Limb (tissue), 2 donors: ENCODE results near the gene CD2AP.
"Not testable (repeated sequence)": the region's sequence is repeated elsewhere in the genome, so short reads cannot be mapped to it uniquely, and the experiment has no call there.

Experiments used
- DNase-seq, 2 donors: peaks; one replicate each; pipeline ENCODE4 v3.0.0-alpha.2; 2016; ENCODE audit errors: extremely low spot score in 2 of 2

The CD2AP gene

DNA sequence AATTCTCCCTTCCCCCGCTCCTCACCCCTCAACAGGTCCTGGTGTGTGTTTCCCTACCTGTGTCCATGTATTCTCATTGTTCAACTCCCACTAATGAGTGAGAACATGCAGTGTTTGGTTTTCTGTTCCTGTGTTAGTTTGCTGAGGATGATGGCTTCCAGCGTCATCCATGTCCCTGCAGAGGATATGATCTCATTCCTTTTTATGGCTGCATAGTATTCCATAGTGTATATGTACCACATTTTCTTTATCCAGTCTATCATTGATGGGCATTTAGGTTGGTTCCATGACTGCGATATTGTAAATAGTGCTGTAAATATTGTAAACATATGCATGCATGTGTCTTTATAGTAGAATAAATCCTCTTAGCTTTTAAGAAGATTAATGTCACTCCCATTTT is 89.0 kb downstream of the CD2AP start:
- not testable (repeated sequence) for DNase-seq

DNA sequence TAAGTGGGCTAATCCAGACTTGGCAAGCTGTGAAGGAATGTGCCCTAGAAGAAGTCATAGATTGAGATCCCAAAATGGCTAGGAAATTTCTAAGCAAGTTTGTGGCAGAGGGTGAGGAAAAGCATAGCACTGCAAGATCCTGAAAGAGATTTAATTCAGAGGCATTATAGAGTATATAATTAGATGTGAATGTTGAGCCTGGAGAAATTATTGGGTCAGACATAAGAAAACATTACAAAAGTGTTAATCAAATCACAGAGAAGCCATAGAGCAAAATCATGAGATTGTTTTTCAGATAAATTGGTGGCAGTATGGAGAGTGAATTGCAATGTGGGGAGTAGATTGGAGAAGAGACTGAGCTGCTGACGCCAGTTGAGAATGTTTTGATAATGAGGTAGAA is 90.0 kb downstream of the CD2AP start:
- no peak for DNase-seq

DNA sequence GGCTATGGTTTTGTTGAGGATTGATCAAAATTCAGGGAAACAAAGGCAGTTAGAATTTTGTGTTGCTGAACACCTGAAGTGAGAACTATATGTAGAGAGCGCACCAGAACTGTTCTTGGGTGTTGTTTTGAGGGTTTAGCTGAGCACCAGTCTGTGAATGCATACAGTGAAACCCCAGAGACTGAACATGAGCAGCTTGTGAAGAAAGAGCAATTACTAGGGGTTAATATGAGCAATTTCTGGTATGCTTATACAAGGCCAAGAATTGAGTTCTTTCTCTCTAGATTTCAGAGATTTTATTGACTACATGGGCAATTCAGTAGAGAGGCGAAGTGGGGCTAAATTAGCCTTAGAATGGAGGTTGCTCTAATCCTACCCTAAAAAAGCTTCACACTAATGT is 93.9 kb downstream of the CD2AP start:
- no peak for DNase-seq

DNA sequence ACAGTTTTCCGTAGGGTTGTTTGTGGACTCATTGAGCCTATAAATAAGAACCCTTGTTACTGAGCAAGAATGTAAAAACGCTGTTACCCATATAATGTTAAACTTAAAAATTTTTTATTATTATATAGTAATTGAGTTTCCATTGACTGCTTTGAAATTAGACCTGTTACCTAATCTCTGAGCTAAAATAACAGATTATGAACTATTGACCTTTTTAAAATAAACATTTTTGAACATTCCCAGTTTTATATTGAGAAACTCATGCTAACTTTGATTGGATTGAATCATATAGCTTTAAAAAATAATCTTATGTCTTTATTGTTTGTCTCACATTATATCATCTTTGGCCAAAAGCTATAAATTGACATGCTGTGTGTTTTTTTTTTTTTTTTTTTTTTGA is 95.5 kb downstream of the CD2AP start:
- DNase-seq: no peak

DNA sequence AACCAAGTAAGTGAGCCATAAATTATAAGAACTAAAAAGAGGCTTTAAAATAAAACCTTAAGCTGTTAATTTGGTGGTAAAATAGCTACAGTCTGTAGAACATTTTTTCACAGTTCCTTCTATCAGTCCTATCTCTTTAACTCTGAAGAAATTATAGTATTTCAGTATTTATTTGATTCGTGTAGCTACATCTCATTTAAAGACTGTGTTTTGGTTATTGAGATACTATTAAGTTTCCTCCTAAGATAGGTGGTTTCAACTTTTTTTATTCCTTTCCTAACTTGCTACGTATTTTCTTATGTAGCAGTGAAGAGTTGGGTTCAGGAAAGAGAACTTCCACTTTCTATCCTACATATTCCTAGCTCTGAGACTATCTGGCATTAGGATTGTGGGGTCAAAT is 97.2 kb downstream of the CD2AP start:
- no peak for DNase-seq

DNA sequence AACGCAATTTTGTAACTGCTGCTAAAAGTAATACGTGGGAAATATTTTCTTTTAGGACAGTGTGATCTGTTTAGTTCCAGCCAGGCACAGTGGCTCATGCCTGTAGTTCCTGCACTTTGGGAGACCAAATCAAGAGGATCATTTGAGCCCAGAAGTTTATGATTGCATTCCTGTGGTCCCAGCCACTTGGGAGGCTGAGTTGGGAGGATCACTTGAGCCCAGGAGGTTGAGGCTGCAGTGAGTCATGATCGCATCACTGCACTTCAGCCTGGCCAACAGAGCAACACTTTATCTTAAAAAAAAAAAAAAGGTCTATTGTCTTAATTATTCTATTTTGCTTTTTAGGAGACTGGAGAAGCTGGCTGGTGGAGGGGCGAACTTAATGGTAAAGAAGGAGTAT is 101.5 kb downstream of the CD2AP start:
- DNase-seq: no peak

DNA sequence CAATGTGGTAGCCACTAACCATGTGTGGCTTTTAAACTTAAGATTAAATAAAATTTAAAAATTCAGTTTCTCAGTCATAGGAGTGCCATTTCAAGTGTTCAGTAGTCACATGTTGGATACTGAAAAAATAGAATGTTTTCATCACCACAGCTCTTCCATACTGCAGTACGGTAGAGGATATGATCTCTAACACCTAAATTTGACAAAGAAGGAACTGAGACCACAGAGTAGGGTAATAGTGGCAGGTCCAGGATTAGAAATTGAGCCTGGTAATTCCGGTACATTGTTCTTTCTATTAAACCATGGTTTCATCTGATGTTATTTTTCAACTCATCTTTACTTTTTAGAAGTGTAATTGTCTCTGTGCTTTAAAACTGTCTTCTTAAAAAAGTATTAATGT is 104.0 kb downstream of the CD2AP start:
- DNase-seq: no peak

DNA sequence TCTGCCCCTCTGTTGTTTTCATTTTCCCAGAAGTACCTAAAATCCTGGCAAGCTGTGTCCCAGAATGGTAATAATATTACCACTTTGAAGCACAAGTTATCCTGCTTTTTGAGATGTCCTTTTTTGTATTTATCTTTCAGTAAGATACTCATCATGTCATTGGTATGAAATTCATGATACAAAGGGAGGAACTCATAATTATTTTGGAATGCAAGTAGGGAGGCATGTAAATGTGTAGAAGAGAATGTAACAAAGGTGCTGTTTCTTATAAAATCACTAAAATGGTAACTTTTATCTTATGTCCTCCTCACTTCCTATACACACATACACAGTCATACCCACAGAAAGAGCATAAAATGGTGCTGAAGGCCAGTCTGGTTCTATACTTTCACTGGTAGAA is 109.9 kb downstream of the CD2AP start:
- no peak for DNase-seq

DNA sequence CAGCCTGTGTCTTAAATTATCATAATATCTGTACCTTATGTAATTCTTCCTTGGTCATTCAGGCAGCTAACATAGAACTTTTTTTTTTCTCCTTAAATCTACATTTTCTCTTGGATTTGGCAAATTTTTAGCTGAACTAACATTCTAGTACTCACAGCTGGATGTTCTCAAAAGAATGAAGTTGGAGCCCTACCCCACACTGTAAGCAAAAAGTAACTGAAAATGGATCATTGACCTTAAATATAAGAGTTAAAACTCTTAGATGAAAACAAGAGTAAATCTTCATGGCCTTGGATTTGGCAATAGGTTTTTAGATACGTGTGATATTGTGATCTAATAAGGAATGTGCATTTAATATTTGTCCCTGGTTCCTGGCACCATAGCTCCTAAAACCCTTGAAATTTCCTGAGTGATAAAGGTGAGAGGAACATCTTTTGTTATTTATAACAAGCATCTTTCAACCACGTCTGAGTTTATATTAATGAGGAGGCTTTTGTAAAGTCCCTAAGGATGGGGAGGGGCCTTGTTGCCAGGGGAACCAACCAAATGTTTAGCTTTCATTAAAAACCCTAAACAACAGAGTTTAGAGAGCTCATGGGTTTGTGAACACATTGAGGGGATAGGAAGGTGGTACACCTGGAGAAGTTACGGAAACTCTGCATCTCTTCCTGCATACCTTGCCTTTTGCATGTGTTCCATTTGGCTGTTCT is 114.7 kb downstream of the CD2AP start:
- DNase-seq: no peak

DNA sequence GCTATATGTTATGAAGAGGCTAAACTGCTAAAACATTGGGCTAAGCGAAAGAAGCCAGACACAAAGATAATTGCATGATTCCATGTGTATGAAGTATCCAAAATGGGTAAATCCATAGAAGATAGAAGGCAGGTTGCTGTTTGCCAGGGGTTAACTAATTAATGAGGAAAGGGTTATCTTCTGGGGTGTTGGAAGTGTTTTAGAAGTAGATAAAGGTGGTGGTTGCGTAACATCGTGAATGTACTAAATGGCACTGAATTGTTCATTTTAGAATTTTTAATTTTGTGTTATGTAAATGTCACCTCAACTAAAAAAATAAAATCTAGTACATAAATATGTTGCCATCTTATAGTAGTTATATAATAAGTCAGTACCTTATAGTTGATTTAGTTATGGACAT is 116.4 kb downstream of the CD2AP start:
- DNase-seq: no peak

DNA sequence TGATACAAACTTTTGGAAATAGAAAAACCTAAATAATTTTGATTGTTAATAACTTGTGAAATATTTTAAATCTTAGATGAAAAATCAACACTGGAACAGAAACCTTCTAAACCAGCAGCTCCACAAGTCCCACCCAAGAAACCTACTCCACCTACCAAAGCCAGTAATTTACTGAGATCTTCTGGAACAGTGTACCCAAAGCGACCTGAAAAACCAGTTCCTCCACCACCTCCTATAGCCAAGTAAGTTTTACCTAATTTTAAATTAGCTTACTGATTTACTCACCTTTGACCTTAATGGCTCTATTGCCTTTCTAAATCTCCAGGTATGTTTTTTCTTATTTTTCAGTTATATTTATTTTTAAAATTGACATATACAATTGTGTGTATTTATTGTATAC is 118.2 kb downstream of the CD2AP start:
- DNase-seq: no peak

DNA sequence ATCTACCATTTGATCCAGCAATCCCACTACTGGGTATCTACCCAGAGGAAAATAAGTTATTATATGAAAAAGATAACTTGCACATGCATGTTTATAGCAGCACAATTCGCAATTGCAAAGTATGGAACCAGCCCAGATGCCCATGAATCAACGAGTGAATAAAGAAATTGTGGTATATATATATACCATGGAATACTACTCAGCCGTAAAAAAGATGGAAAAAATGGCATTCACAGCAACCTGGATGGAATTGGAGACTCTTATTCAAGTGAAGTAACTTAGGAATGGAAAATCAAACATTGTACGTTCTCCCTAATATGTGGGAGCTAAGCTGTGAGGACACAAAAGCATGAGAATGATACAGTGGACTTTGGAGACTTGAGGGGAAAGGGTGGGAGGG is 120.8 kb downstream of the CD2AP start:
- no peak for DNase-seq

DNA sequence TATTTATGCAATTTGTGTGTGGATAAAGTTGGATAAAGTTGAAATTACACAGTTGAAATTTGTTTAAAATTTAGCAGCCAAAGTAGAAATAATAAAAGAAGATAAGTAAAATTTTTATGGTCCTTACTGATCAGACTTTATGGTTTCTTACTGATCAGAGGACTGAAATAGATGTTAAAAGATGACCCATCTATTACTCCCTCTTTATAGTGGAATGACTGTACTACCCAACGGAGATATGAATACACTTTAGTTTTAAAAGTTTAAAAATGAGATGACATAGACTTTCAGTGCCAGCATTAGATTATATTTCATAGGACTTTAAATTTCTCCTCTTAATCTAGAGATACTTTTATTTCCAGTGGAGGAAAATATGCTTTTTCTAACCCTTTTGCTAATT is 121.9 kb downstream of the CD2AP start:
- no peak for DNase-seq

DNA sequence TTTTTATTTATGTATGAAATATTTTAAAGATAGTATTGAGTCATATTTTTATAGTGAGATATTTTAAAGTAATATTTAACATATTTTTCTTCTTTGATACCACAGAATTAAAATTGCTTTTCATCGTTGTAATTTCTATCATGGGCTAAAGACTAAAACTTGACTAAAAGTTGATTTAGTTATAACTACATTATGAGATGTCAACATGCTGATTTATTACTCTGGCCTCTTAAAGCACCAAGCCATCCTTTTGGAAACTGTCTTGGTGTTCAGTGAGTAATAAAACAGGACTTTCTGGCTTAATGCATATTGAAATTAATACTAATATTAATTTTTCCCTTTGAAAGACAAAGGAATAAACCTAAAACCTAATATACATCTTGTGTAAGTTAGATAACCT is 125.6 kb downstream of the CD2AP start:
- DNase-seq: no peak

DNA sequence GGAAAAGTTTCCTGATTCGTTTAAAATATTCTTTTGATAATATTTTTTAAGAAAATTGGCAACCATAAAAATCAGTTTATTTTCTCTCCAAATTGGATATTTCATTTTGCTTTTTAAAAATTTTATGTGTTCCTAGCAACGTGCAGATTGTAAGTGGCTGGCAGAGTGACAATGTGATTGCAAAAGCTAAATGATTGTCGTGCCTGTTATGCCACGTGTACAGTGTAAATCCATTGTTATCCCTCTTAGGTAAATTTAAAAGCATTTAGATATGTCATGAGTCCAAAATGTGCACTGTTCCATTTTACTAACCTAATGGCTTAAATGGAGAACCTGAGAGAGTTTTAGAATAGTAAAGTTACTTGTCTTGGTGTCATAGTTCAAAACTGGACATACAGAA is 126.4 kb downstream of the CD2AP start:
- DNase-seq: no peak

DNA sequence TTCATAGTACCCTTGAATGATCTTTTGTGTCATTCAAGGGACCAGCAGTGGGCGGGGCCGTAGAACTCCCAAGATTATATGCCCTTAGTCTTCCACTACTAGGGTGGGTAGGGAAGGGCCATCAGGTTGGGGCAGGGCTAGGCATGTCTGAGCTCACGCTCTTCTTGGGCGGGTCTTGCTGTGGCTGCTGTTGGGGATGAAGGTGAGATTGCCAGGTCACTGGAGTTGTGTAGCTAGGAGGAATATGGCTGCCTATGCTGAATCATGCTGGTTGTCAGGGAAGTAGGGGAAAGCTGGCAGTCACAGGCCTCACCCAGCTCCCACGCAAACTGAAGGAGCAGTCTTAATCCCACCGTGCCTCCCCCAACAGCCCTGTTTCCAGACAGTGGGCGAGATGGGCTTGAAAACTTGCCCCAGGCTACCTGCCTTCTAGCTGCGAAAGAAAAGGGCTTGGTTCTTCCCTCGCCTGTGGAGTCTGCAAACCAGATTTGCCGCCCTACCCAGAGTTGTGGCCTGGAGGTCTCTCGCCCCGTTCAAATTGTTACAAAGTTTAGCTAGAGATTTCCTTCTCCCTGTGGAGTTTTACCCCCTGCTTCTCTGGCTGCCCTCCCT is 144.4 kb downstream of the CD2AP start:
- no peak for DNase-seq

DNA sequence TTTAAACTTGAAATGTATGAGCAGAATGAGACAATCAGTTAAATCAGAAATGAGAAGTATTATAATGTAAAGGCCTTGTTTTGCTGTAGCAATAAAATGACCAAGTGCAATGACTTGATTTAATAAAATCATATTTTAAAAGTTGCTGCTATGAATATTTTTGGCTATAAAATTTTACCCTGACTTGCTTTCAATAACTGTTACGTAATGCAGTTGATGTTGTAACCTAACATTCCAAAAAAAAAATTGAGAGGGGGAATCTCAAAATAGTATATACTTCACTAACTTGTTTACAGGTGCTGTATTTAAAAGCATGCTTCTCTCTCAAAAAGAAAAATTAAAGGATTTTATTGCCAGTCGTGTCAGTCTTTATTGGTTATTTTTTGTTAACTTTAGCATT is 149.2 kb downstream of the CD2AP start:
- no peak for DNase-seq

DNA sequence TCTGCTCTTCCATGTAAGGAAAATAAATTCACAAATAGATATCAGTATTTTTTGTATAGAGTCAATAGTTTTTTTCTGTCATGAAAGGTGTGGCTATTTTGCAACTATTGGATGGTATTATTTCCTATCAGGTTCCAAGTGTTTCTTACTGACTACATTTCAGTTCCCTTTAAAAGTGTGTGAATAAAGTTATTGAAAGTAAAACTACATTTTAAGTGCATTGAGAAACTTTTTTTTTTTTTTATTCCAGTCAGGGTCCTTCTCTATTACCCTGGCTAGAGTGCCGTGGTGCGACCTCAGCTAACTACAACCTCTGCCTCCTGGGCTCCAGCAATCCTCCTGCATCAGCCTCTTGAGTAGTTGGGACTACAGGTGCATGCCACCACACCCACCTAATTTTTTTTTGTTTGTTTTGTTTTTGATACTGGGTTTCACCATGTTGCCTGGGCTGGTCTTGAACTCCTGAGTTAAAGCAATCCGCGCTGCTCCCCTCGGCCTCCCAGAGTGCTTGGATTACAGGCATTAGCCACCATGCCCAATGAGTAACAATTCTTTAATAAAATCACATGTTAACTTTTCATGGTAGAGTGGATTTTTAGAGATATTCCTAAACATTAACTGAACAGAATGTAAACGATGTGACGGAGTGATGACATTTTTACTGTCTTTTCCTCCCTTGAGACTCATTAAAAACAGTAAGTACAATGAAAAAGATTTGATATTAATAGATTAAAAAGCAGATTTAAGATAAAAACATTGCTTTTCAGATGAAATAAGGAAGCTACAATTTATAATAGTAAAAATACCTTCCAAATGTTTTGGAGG is 151.1 kb downstream of the CD2AP start:
- DNase-seq: no peak

DNA sequence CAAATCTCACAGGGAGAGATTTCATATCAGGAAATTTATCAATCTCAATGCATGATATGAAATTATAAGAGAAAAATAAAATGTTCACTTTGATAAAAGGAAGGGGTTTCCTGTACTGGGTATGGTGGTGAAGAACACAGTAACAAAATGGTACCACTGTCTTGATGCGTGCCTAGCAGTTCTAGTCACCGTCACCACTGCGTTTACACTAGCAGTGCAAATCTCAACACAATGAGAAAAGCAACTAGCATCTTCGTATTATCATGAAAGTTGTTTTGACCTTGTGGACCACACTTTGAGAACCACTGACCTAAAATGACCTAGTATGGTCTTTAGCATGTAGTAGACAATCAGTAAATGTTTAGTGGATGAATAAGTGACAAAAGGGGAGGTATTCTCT is 152.4 kb downstream of the CD2AP start:
- DNase-seq: no peak

DNA sequence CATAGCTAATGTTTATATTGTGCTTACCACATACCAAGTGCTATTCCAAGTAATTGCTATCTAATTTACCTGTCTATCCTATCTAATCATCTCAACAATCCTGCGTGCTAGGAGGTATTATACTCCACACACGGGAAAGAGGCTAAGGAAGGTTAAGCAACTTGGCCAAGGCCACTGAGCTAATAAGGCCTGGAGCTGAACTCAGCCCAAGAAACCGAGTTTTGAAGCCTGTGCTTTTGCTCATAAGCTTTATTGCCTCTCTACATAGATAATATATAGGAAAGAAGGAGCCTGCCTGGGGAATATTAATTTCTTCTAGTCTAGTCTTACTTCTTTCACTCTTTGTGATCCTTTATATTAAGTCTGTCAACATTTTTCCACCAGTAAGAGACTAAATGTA is 153.0 kb downstream of the CD2AP start:
- DNase-seq: no peak

DNA sequence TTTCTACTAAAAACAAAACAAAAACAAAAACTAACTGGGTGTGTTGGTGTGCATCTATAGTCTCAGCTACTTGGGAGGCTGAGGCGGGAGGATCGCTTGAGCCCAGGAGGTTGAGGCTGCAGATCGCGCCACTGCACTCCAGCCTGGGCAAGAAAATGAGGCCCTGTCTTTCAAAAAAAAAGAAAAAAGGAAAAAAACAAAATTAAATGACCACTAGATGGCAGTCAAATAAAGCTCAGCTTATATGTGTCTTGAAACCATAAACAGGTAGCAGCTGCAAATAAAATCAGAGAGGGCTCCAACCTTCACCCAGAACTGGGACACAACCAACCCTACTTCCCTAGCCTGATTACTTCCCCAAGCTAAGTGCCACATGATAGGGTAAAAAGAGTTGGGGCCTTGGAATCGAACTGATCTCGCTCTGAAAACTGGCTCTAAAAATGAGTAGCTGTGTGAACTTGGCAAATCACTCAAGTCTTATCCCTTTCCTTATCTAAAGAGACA is 153.7 kb downstream of the CD2AP start:
- DNase-seq: peak in 1 of 2 donors; percentile 45

DNA sequence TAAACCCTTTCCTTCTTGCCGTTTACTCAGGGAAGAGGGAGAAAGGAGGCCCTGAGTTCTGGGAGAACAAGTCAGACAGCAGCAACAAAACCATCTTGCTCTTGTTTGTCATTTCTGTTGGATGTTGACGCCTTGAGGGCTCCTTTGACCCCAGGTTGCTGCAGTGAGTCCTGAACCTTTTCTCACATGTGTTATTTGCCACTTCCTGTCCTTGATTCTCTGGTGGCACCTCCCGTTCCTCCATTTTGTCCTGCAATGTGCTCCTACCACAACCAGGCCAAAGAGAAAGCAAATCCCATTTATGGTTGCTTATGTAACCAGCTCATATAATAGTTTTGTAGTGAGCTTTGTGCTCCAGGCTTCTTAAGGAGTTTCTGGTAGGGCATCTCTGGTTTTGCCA is 154.2 kb downstream of the CD2AP start:
- DNase-seq: no peak

DNA sequence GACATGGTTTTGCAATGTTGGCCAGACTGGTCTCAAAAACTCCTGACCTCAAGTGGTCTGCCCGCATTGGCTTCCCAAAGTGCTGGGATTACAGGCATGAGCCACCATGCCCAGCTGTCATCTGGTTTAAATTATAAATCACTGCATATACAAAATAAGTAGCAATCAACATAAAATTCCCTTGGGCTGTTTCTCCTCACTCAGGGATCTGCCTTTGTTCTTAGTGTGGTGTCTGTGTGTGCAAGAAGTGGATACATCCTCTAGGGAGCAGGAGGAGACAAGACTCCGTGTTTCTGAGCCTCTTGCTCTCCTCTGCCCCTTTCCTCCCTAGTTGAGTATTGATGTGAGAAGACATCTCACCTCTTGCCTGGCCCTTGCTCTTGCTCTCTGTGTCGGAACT is 155.6 kb downstream of the CD2AP start:
- DNase-seq: no peak
